Cardiac muscle cell (in vitro differentiated cells and primary cell): ENCODE measurements around the gene ZNF25. TPM values are rescaled to one million over a fixed set of nuclear protein-coding genes. Genes with fewer than 3 reads are reported as not detected.

Experiments
- DNase-seq, 2 donors: peaks; one replicate each; pipeline versions ENCODE4 v3.0.0 to v3.0.0-alpha.2; 2010 to 2017; ENCODE audit warnings: low read depth in 1 of 2, low spot score in 1 of 2
- H3K27ac ChIP-seq: fragments of 200-600 bp; sonication (generic); 2 replicates; pipeline ENCODE4 v1.5.1; 2016
- H3K27me3 ChIP-seq: fragments of 200-600 bp; sonication (generic); 2 replicates; pipeline ENCODE4 v1.6.0; 2016; ENCODE audit warnings: control low read depth
- H3K36me3 ChIP-seq: fragments of 200-600 bp; sonication (generic); 2 replicates; pipeline ENCODE4 v1.5.1; 2016; ENCODE audit warnings: control low read depth
- H3K4me1 ChIP-seq: fragments of 200-600 bp; sonication (generic); 2 replicates; pipeline ENCODE4 v1.8.1; 2017; ENCODE audit warnings: low read depth, mild to moderate bottlenecking, mixed run types
- H3K4me3 ChIP-seq: fragments of 200-600 bp; sonication (generic); 2 replicates; pipeline ENCODE4 v1.5.1; 2016; ENCODE audit warnings: mild to moderate bottlenecking
- H3K9me3 ChIP-seq: fragments of 200-600 bp; sonication (generic); 2 replicates; pipeline ENCODE4 v1.5.1; 2017; ENCODE audit warnings: low read depth, mild to moderate bottlenecking, control low read depth
- polyA plus RNA-seq: library from polyadenylated mRNA; unstranded; fragments of >200 nt; fragmentation: Nextera tagmentation; extraction: Ambion mirVana; gene quantifications from 2 replicates; pipeline ENCODE4 v1.2.1, GENCODE V29; 2016
- total RNA-seq: library from RNA; depleted of rRNA; stranded (reverse); fragments of >200 nt; gene quantifications from 2 replicates; pipeline ENCODE4 v1.2.3, GENCODE V29; 2016
- TF ChIP-seq, protein P1 (sequence below): IDR thresholded peaks from 2 replicates; pipeline ENCODE4 v1.5.1; 2012; ENCODE audit warnings: low read depth, mild to moderate bottlenecking, low read length

The ZNF25 gene
- total and polyA plus RNA-seq, 2 experiments from 2014 or later: 1.1 to 2.4 TPM

- TF ChIP-seq, protein P1, sequence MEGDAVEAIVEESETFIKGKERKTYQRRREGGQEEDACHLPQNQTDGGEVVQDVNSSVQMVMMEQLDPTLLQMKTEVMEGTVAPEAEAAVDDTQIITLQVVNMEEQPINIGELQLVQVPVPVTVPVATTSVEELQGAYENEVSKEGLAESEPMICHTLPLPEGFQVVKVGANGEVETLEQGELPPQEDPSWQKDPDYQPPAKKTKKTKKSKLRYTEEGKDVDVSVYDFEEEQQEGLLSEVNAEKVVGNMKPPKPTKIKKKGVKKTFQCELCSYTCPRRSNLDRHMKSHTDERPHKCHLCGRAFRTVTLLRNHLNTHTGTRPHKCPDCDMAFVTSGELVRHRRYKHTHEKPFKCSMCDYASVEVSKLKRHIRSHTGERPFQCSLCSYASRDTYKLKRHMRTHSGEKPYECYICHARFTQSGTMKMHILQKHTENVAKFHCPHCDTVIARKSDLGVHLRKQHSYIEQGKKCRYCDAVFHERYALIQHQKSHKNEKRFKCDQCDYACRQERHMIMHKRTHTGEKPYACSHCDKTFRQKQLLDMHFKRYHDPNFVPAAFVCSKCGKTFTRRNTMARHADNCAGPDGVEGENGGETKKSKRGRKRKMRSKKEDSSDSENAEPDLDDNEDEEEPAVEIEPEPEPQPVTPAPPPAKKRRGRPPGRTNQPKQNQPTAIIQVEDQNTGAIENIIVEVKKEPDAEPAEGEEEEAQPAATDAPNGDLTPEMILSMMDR: no peak
Observed at GRCh38 chr10:37991655-37992054, 15.2 kb upstream of the ZNF25 start.

GRCh38 chr10:37976880-37977203 lies 395 bp upstream of the ZNF25 start:
- Histone ChIP-seq H3K27ac (no peak overlapping the region), H3K9me3 (no peaks in the 10 kb centered on the region), H3K4me1 (no peaks in the 10 kb centered on the region), H3K27me3 (no peaks in the 10 kb centered on the region), H3K4me3 (no peak overlapping the region), H3K36me3 (no peaks in the 10 kb centered on the region)
- TF ChIP-seq, protein P1: no peak
- no peak for DNase-seq

More at GRCh38 chr10:37991655-37992054, 15.2 kb upstream of the ZNF25 start:
- H3K27me3 ChIP-seq: no peaks in the 10 kb centered on the region
- no peaks in the 10 kb centered on the region for H3K9me3 ChIP-seq
- no peaks in the 10 kb centered on the region for H3K4me1 ChIP-seq
- no peak overlapping the region for H3K4me3 ChIP-seq
- DNase-seq: no peak
- no peaks in the 10 kb centered on the region for H3K36me3 ChIP-seq
- no peak overlapping the region for H3K27ac ChIP-seq

DNA sequence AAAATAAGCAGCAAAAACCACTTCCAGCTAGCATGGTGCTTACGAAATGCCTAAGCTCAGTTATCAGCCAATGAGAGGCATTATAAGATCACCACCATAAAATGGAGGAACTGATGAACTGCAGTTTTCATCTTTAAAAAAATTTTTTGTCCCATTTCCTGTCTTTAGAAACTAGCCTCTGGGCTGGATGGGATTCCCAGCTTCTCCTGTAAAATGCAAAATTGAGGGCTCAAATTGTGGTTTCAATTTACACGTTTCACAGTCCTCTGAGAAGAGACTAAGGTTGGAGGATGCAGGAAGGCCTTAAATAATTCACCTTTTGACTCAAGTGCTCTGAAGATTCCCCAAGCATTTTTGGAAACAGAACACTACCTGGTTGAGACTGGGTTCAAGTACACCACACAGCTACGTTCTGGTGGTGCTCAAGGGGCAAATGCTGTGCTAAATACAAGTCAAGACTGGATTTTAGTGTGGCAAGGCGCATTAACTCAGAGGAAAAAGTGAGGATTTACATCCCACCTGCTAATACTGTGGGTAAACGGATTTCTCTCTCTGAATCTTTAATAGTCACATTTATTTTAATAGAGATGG lies 951 bp downstream of the ZNF25 start:
- Histone ChIP-seq H3K36me3 (no peaks in the 10 kb centered on the region), H3K4me1 (no peaks in the 10 kb centered on the region), H3K4me3 (peak overlapping the region; percentile 45), H3K9me3 (no peaks in the 10 kb centered on the region), H3K27ac (peak overlapping the region; percentile 92), H3K27me3 (no peaks in the 10 kb centered on the region)
- DNase-seq: peak; percentile 0 to 21
- TF ChIP-seq, protein P1: no peak

DNA sequence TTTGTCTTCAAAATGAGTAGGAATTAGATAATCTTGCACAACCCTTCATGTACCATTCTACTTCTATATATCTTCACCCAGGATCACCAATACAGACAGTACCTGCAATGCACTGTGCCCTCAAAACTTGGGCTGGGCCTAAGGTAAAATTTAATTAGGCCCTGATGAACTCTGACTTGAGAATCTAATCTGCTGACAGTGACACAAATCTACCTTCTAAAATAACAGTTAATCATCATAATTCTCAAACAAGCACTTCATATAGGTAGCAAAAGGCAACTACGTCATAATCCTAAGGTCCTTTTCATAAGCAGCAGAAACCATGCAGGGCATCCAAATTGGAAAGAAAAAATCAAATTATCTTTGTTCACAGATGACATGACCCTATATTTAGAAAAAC lies 4.1 kb downstream of the ZNF25 start:
- H3K36me3 ChIP-seq: no peaks in the 10 kb centered on the region
- DNase-seq: no peak
- no peak overlapping the region for H3K4me3 ChIP-seq
- H3K9me3 ChIP-seq: peaks cover 3% of the 10 kb centered on the region
- no peaks in the 10 kb centered on the region for H3K27me3 ChIP-seq
- H3K4me1 ChIP-seq: no peaks in the 10 kb centered on the region
- H3K27ac ChIP-seq: no peak overlapping the region
- TF ChIP-seq, protein P1: no peak

DNA sequence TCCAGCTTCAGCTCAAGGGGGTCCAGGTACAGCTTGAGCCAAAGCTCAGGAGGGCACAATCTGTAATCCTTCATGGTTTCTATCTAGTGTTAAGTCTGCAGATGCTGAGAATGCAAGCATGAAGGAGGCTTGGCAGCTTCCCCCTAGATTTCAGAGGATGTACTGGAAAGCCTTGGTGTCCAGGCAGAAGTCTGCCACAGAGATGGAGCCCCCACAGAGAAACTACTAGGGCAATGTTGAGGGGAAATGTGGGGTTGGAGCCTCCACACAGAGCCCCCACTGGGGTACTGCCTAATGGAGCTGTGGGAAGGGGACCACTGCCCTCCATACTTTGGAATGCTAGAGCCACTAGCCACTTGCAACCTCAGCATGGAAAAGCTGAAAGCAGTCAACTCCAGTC lies 11.4 kb downstream of the ZNF25 start:
- peaks cover 3% of the 10 kb centered on the region for H3K9me3 ChIP-seq
- no peaks in the 10 kb centered on the region for H3K36me3 ChIP-seq
- H3K27me3 ChIP-seq: no peaks in the 10 kb centered on the region
- no peak overlapping the region for H3K4me3 ChIP-seq
- H3K27ac ChIP-seq: no peak overlapping the region
- TF ChIP-seq, protein P1: no peak
- no peaks in the 10 kb centered on the region for H3K4me1 ChIP-seq
- no peak for DNase-seq
